Adrenal gland (tissue), 12 donors: ENCODE results near the gene SUN2. TPM values are rescaled to one million over a fixed set of nuclear protein-coding genes. Genes with fewer than 3 reads are reported as not detected.

Experiments used
- DNase-seq, 7 donors: peaks; one replicate each; pipeline ENCODE4 v3.0.0-alpha.2; 2019 to 2020
- H3K27ac ChIP-seq, 5 donors: fragments of 200-600 bp; sonication (generic) in 4 of 5; 1 replicate in 3 of 5; 2 replicates in 2 of 5; pipeline versions ENCODE4 v1.5.1 to v1.8.0; 2016 to 2020; ENCODE audit warnings: mild to moderate bottlenecking in 1 of 5
- H3K27me3 ChIP-seq: fragments of 200-600 bp; 2 replicates; pipeline ENCODE4 v1.8.0; 2021
- H3K36me3 ChIP-seq, 2 donors: fragments of 200-600 bp; replicated peaks in 1 of 2; 1 replicate in 1 of 2; 2 replicates in 1 of 2; pipeline versions ENCODE4 v1.5.1 to v1.8.0; 2018 to 2022
- H3K4me1 ChIP-seq, 2 donors: fragments of 200-600 bp; replicated peaks in 1 of 2; 1 replicate in 1 of 2; 2 replicates in 1 of 2; pipeline versions ENCODE4 v1.5.1 to v1.8.0; 2018 to 2021
- H3K4me3 ChIP-seq, 4 donors: fragments of 200-600 bp; sonication (generic) in 3 of 4; one replicate each; pipeline ENCODE4 v1.5.1; 2016 to 2018
- H3K9me3 ChIP-seq, 3 donors: fragments of 200-600 bp; sonication (generic) in 1 of 3; replicated peaks in 1 of 3; 1 replicate in 2 of 3; 2 replicates in 1 of 3; pipeline versions ENCODE4 v1.5.1 to v1.8.0; 2016 to 2021
- POLR2A ChIP-seq, 2 donors: fragments of 450-650 bp; IDR thresholded peaks; one replicate each; pipeline ENCODE4 v1.6.1; 2017; ENCODE audit warnings: antibody characterized with exemption in 2 of 2, mild to moderate bottlenecking in 2 of 2, moderate library complexity in 1 of 2
- WGBS, 4 donors: extraction: QIAGEN DNeasy Blood & Tissue Kit in 2 of 4; methylation state at CpG; one replicate each; pipeline versions ENCODE4 v1.1.5 to v1.1.7; 2013 to 2017; 5-methylcytosine and 5-hydroxymethylcytosine counted together
- intact Hi-C, 2 donors: fragments of 100-400 bp; cut with DNase I; formaldehyde crosslinking; loops; one replicate each; pipeline versions ENCODE4 v1.14.1 to v1.15.0; 2022 to 2023
- polyA plus RNA-seq, 3 donors: library from polyadenylated mRNA; stranded (reverse); fragments of 200-250 nt in 2 of 3; fragments of 350-450 nt in 1 of 3; fragmentation: Illumina TruSeq in 1 of 3; extraction: RNeasy Lipid Tissue Mini Kit (QIAGEN cat#74804) in 1 of 3; gene quantifications; one replicate each; pipeline ENCODE4 v1.2.3, GENCODE V29; 2013 to 2014
- total RNA-seq, 9 donors: library from RNA; depleted of rRNA in 4 of 9; stranded (reverse); fragments of >200 nt in 4 of 9; fragments of 120-200 nt in 1 of 9; fragmentation: NEBNext Ultra II Directional in 1 of 9; extraction: Animal tissue kit (Norgen Biotek cat#: 25700) in 1 of 9; gene quantifications; one replicate each; pipeline versions ENCODE4 v1.1.0 to v1.2.4, GENCODE V29; 2013 to 2023
- TF ChIP-seq, protein P1 (sequence below), 6 experiments: fragments of 450-650 bp in 4 of 6; fragments of 200-600 bp in 2 of 6; sonication (generic) in 1 of 6; IDR thresholded peaks; 1 replicate in 5 of 6; 2 replicates in 1 of 6; pipeline versions ENCODE4 v1.5.1 to v1.8.0; 2016 to 2021; ENCODE audit warnings: antibody characterized with exemption in 6 of 6, mild to moderate bottlenecking in 2 of 6, moderate library complexity in 1 of 6
- donor health status: healthy with polysubstance abuse.
- donor health status: Bipolar disorder and iron deficiency.
- donor health status: DM: yes; HTN: yes; CAD: no.
- donor health status: DM: no; HTN: no; CAD: no.
- donor health status: DM: no; HTN: no; CAD: no.
- donor health status: DM: yes; HTN: yes; CAD: no.

SUN2 gene
- total and polyA plus RNA-seq, 12 donors, result 13.0 to 196 (median 86.9) TPM

DNA sequence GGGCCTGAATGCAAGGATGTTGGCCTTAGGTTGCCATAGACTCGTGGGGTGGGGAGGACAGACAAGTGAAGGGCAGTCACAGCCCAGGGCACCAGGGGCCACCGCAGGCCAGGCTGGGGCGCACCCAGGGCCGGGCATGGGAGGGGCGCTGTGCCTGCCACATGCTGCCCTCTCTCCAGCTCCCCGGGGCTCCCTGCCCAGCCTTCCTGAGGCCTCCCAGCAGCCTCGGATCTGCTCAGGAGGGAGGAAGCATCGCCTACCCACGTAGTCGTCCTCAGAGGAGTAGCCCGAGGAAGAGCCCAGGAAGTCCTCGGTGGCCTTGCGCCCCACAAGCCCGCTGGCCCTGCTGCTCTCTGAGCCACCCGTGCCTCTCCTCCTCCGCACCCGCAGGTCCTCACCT, 5.2 kb downstream of the SUN2 start:
- peaks cover 0 to 72% of the 10 kb centered on the region in 2 donors for H3K36me3 ChIP-seq
- intact Hi-C loops, result no loop called here

GRCh38 chr22:38750104-38750503, 5.7 kb downstream of the SUN2 start:
- intact Hi-C loops, result no loop called here
- 91 to 97% (median 95%) methylated on average over 12 to 14 of the region's 14 CpGs for WGBS, 4 donors
- no peak overlapping the region for H3K4me3 ChIP-seq
- no peaks in the 10 kb centered on the region for H3K9me3 ChIP-seq
- peaks cover 17 to 26% of the 10 kb centered on the region in 2 donors for H3K4me1 ChIP-seq
- no peak overlapping the region for H3K27ac ChIP-seq
- no peak for DNase-seq
- no peaks in the 10 kb centered on the region for H3K27me3 ChIP-seq
- peaks cover 0 to 77% of the 10 kb centered on the region in 2 donors for H3K36me3 ChIP-seq
- TF ChIP-seq, protein P1, sequence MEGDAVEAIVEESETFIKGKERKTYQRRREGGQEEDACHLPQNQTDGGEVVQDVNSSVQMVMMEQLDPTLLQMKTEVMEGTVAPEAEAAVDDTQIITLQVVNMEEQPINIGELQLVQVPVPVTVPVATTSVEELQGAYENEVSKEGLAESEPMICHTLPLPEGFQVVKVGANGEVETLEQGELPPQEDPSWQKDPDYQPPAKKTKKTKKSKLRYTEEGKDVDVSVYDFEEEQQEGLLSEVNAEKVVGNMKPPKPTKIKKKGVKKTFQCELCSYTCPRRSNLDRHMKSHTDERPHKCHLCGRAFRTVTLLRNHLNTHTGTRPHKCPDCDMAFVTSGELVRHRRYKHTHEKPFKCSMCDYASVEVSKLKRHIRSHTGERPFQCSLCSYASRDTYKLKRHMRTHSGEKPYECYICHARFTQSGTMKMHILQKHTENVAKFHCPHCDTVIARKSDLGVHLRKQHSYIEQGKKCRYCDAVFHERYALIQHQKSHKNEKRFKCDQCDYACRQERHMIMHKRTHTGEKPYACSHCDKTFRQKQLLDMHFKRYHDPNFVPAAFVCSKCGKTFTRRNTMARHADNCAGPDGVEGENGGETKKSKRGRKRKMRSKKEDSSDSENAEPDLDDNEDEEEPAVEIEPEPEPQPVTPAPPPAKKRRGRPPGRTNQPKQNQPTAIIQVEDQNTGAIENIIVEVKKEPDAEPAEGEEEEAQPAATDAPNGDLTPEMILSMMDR (IDR thresholded peaks at IDR 0.05), result no peak
- no peak for TF ChIP-seq POLR2A (IDR thresholded peaks at IDR 0.05)

More for the DNA sequence above, 5.2 kb downstream of the SUN2 start:
- DNase-seq, result no peak
- TF ChIP-seq, protein P1 (IDR thresholded peaks at IDR 0.05), result no peak
- TF ChIP-seq POLR2A (IDR thresholded peaks at IDR 0.05), result no peak
- Histone ChIP-seq H3K4me3 (no peak overlapping the region), H3K4me1 (peaks cover 18 to 27% of the 10 kb centered on the region in 2 donors), H3K27me3 (no peaks in the 10 kb centered on the region), H3K27ac (no peak overlapping the region), H3K9me3 (no peaks in the 10 kb centered on the region)
- WGBS, 4 donors, result 82 to 89% (median 86%) methylated on average over 11 to 17 of the region's 17 CpGs

- intact Hi-C loops, result no loop called here
- peak overlapping the region in 1 of 5 donors; percentile 17 for H3K27ac ChIP-seq
- no peaks in the 10 kb centered on the region for H3K27me3 ChIP-seq
- no peak overlapping the region for H3K4me3 ChIP-seq
- H3K9me3 ChIP-seq, result no peaks in the 10 kb centered on the region
- H3K4me1 ChIP-seq, result peaks cover 3 to 11% of the 10 kb centered on the region in 2 donors
- WGBS, 4 donors, result 82 to 88% (median 84%) methylated on average over 11 to 14 of the region's 14 CpGs
- peaks cover 0 to 92% of the 10 kb centered on the region in 2 donors for H3K36me3 ChIP-seq
- DNase-seq, result no peak
- TF ChIP-seq POLR2A (IDR thresholded peaks at IDR 0.05), result no peak
- TF ChIP-seq, protein P1 (IDR thresholded peaks at IDR 0.05), result no peak
These were observed 7.2 kb downstream of the SUN2 start for GRCh38 chr22:38748487-38749136.

- 85 to 94% (median 92%) methylated on average over 10 to 14 of the region's 14 CpGs for WGBS, 4 donors
These were observed 9.9 kb downstream of the SUN2 start for GRCh38 chr22:38745676-38746460.

More at GRCh38 chr22:38745676-38746460, 9.9 kb downstream of the SUN2 start:
- H3K27ac ChIP-seq, result peak overlapping the region in 1 of 5 donors; percentile 13
- TF ChIP-seq, protein P1 (IDR thresholded peaks at IDR 0.05), result no peak
- TF ChIP-seq POLR2A (IDR thresholded peaks at IDR 0.05), result no peak
- no peaks in the 10 kb centered on the region for H3K4me1 ChIP-seq
- H3K4me3 ChIP-seq, result no peak overlapping the region
- H3K36me3 ChIP-seq, result peaks cover 0 to 100% of the 10 kb centered on the region in 2 donors
- intact Hi-C loops, result no loop called here
- DNase-seq, result no peak
- no peaks in the 10 kb centered on the region for H3K27me3 ChIP-seq
- no peaks in the 10 kb centered on the region for H3K9me3 ChIP-seq
